ENCODE measurements around the gene ST3GAL6. TPM values are rescaled to one million over a fixed set of nuclear protein-coding genes. Genes with fewer than 3 reads are reported as not detected.

ST3GAL6 gene
- total and polyA plus RNA-seq, 2 of the 8 experiments (the other 6 are each of a cell fraction or from before 2014, with no cell fraction given) = 3.3 to 6.1 TPM

DNA sequence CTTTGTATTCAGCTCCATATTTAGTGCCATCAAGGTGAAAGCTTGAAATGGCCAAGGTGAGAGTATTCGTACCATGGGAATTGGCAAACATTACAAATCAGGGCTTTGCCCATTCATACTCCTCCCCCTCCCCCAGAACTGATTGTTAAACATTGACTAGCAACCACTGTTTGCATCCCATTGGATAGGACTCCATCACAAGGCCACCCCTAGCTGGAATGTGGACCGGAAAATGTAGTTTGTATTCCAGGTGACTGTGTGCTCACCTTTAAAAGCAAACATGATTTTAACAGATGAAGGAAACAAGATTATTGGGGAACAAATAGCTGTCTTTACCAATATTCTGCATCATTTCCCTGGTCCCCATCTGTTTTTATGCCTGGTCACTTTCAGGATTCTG lies 14.1 kb downstream of the ST3GAL6 start (continued):
- no peak for TF ChIP-seq HDAC2 (IDR thresholded peaks at IDR 0.05; ENCODE audit: borderline replicate concordance in 1 of 2, low read depth in 2 of 2, low read length in 2 of 2)
- TF ChIP-seq ASH2L (IDR thresholded peaks at IDR 0.05; ENCODE audit: low read length) = no peak
- TF ChIP-seq TAF7 (optimal IDR thresholded peaks at IDR 0.05; ENCODE audit: borderline replicate concordance, low read depth, low read length) = no peak
- no peak for TF ChIP-seq JUND (IDR thresholded peaks at IDR 0.05; ENCODE audit: low read length)
- TF ChIP-seq RBBP5 (IDR thresholded peaks at IDR 0.05; ENCODE audit: borderline replicate concordance, low read depth, low read length) = no peak
- TF ChIP-seq GABPA (IDR thresholded peaks at IDR 0.05; ENCODE audit: borderline replicate concordance, insufficient read depth, low read length) = no peak
- no peak for TF ChIP-seq CREB1 (IDR thresholded peaks at IDR 0.05)
- TF ChIP-seq CHD2 (IDR thresholded peaks at IDR 0.05; ENCODE audit: low read length) = no peak
